ENCODE data around the gene CDKN1B.

DNA sequence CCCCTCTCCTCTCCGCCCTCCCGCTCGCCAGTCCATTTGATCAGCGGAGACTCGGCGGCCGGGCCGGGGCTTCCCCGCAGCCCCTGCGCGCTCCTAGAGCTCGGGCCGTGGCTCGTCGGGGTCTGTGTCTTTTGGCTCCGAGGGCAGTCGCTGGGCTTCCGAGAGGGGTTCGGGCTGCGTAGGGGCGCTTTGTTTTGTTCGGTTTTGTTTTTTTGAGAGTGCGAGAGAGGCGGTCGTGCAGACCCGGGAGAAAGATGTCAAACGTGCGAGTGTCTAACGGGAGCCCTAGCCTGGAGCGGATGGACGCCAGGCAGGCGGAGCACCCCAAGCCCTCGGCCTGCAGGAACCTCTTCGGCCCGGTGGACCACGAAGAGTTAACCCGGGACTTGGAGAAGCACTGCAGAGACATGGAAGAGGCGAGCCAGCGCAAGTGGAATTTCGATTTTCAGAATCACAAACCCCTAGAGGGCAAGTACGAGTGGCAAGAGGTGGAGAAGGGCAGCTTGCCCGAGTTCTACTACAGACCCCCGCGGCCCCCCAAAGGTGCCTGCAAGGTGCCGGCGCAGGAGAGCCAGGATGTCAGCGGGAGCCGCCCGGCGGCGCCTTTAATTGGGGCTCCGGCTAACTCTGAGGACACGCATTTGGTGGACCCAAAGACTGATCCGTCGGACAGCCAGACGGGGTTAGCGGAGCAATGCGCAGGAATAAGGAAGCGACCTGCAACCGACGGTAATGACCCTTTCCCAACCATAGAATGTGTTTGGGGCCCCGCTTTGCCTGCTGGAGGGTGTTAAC lies 615 bp downstream of the CDKN1B start:
- no peak for TF ChIP-seq ZBTB7A (IDR thresholded peaks at IDR 0.05; ENCODE audit: low read depth)
- no peak for TF ChIP-seq EP300 (IDR thresholded peaks at IDR 0.05; ENCODE audit: borderline replicate concordance)
